ENCODE data around the gene LILRA6. TPM values are rescaled to one million over a fixed set of nuclear protein-coding genes. Genes with fewer than 3 reads are reported as not detected.
A peak's percentile ranks its signal among the peaks of the same experiment; 100 is the strongest.

Gene LILRA6
- total and polyA plus RNA-seq, 4 experiments from 2014 or later, result 0.73 to 2.9 (median 1.2) TPM; not detected in 1

GRCh38 chr19:54189145-54189734, 53.4 kb downstream of the LILRA6 start, which contains the start of gene MBOAT7:
TSS of gene MBOAT7 (minus strand) at chr19:54189580. CDS start at chr19:54188508, 1,072 bp downstream.
- Mint-ChIP-seq H3K36me3 (peaks cover 11 to 28% of the 10 kb centered on the region in 2 donors), H3K4me3 (peak within 1 kb of the TSS; percentile 90 to 99 (median 96)), H3K27me3 (no peaks in the 10 kb centered on the region), H3K27ac (peak within 1 kb of the TSS; percentile 96 to 100 (median 99)), H3K4me1 (peaks cover 15 to 54% (median 32%) of the 10 kb centered on the region in 4 donors), H3K9me3 (peaks cover 0 to 1% (median 0%) of the 10 kb centered on the region in 8 donors)
- Histone ChIP-seq H3K27ac (ENCODE audit: low read depth, low read length) (peak within 1 kb of the TSS; percentile 99), H3K36me3 (ENCODE audit: insufficient read depth, low read length) (peaks cover 17% of the 10 kb centered on the region), H3K9me3 (ENCODE audit: control insufficient read depth in 1 of 2, low read length in 2 of 2) (no peaks in the 10 kb centered on the region), H3K4me3 (ENCODE audit: low read length in 2 of 2) (peak within 1 kb of the TSS; percentile 57 to 76), H3K4me1 (ENCODE audit: insufficient read depth, low read length) (peaks cover 30% of the 10 kb centered on the region), H3K27me3 (ENCODE audit: insufficient read depth, low read length) (no peaks in the 10 kb centered on the region)
- intact Hi-C loops (cut with micrococcal nuclease), result loop anchor here (1.0 to 2.0 kb wide), 2 partner anchors 16 to 42 kb away; no protein-coding TSS in a partner anchor
- CTCF ChIA-PET (ENCODE audit: partially characterized antibody), result interaction anchor here (0.8 to 5.0 kb wide), 12 partner anchors 14 to 202 kb away, joined by 3 to 56 read pairs (median 5); partner anchors contain the start of genes CNOT3, LENG1, RPS9 and TMC4
- POLR2A ChIA-PET (ENCODE audit: partially characterized antibody), result interaction anchor here (0.5 to 7.3 kb wide), 26 partner anchors 11 to 1465 kb away, joined by 3 to 256 read pairs (median 5); partner anchors contain the start of genes CNOT3, FIZ1, LENG1 and LILRA6
- no peak for DNase-seq

- Mint-ChIP-seq H3K4me3 (peak overlapping the region; percentile 80 to 99 (median 87)), H3K27ac (peak overlapping the region; percentile 85 to 96 (median 90)), H3K4me1 (peaks cover 16 to 51% (median 31%) of the 10 kb centered on the region in 4 donors), H3K27me3 (no peaks in the 10 kb centered on the region), H3K9me3 (peaks cover 0 to 1% (median 0%) of the 10 kb centered on the region in 8 donors), H3K36me3 (peaks cover 11 to 25% of the 10 kb centered on the region in 2 donors)
- Histone ChIP-seq H3K4me1 (ENCODE audit: insufficient read depth, low read length) (peaks cover 30% of the 10 kb centered on the region), H3K27me3 (ENCODE audit: insufficient read depth, low read length) (no peaks in the 10 kb centered on the region), H3K9me3 (ENCODE audit: control insufficient read depth in 1 of 2, low read length in 2 of 2) (no peaks in the 10 kb centered on the region), H3K36me3 (ENCODE audit: insufficient read depth, low read length) (peaks cover 12% of the 10 kb centered on the region), H3K4me3 (ENCODE audit: low read length in 2 of 2) (peak overlapping the region; percentile 23 to 76), H3K27ac (ENCODE audit: low read depth, low read length) (peak overlapping the region; percentile 99)
- peak in 3 of 5 donors; percentile 31 to 91 (median 37) for DNase-seq
- intact Hi-C loops (cut with micrococcal nuclease), result loop anchor here (2.0 kb wide), 1 partner anchor 16 kb away; no protein-coding TSS in a partner anchor
- ChIA-PET CTCF (ENCODE audit: partially characterized antibody) (interaction anchor here (2.7 to 5.0 kb wide), 4 partner anchors 15 to 78 kb away, joined by 10 to 56 read pairs (median 28); partner anchors contain the start of genes LENG1 and RPS9), POLR2A (ENCODE audit: partially characterized antibody) (interaction anchor here (1.0 to 7.3 kb wide), 14 partner anchors 14 to 1466 kb away, joined by 3 to 256 read pairs (median 6); partner anchors contain the start of genes CNOT3, FIZ1, LENG1 and PRPF31)
These were observed 54.2 kb downstream of the LILRA6 start for GRCh38 chr19:54188215-54188871.

- no peaks in the 10 kb centered on the region for H3K9me3 ChIP-seq (ENCODE audit: control insufficient read depth in 1 of 2, low read length in 2 of 2)
- Mint-ChIP-seq H3K36me3 (peaks cover 7 to 22% of the 10 kb centered on the region in 2 donors), H3K27me3 (no peaks in the 10 kb centered on the region), H3K9me3 (peaks cover 0 to 1% (median 0%) of the 10 kb centered on the region in 8 donors), H3K4me1 (peaks cover 12 to 41% (median 22%) of the 10 kb centered on the region in 4 donors), H3K27ac (peak overlapping the region in 5 of 7 donors; percentile 12 to 96 (median 70)), H3K4me3 (peak overlapping the region in 5 of 8 donors; percentile 54 to 89 (median 80))
- CTCF ChIA-PET (ENCODE audit: partially characterized antibody), result interaction anchor here (0.9 to 4.5 kb wide), 2 partner anchors 19 to 80 kb away, joined by 3 to 37 read pairs; no protein-coding TSS in a partner anchor
- POLR2A ChIA-PET (ENCODE audit: partially characterized antibody), result interaction anchor here (1.1 to 7.3 kb wide), 5 partner anchors 14 to 50 kb away, joined by 3 to 256 read pairs (median 5); partner anchors contain the start of genes CNOT3, RPS9 and TMC4
- no peaks in the 10 kb centered on the region for H3K27me3 ChIP-seq (ENCODE audit: insufficient read depth, low read length)
- no peak for DNase-seq
- no peak overlapping the region for H3K4me3 ChIP-seq (ENCODE audit: low read length in 2 of 2)
- no peak overlapping the region for H3K27ac ChIP-seq (ENCODE audit: low read depth, low read length)
- peaks cover 7% of the 10 kb centered on the region for H3K36me3 ChIP-seq (ENCODE audit: insufficient read depth, low read length)
- peaks cover 26% of the 10 kb centered on the region for H3K4me1 ChIP-seq (ENCODE audit: insufficient read depth, low read length)
- intact Hi-C loops (cut with micrococcal nuclease), result no loop called here
These were observed 55.6 kb downstream of the LILRA6 start for GRCh38 chr19:54186934-54187381.

Small RNAs within 50 kb of the gene (microRNA-seq; reads per million reads assigned to microRNA genes)
- not detected for gene MIR4752 (ENCODE audit: borderline microRNAs expressed, borderline number of aligned reads, borderline replicate concordance)

Other genes with a start within 250 kb of the LILRA6 start
- gene VSTM1, start 178.9 kb downstream of the LILRA6 start, total RNA-seq, result not detected
- not detected for gene VSTM1, start 178.9 kb downstream of the LILRA6 start, polyA plus RNA-seq
- not detected for gene TARM1, start 161.4 kb downstream of the LILRA6 start, total RNA-seq
- not detected for gene TARM1, start 161.4 kb downstream of the LILRA6 start, polyA plus RNA-seq
- 1 to 10 TPM in 1 of 2 experiments, under 1 TPM in 1; 0.64 to 1.1 TPM for gene OSCAR, start 142.0 kb downstream of the LILRA6 start, total RNA-seq
- under 1 TPM in 1 of 2 donors, not detected in 1; 0.23 TPM for gene OSCAR, start 142.0 kb downstream of the LILRA6 start, polyA plus RNA-seq
- 100 to 1,000 TPM; 135 to 137 TPM for gene NDUFA3, start 139.9 kb downstream of the LILRA6 start, total RNA-seq
- 100 to 1,000 TPM; 374 to 440 TPM for gene NDUFA3, start 139.9 kb downstream of the LILRA6 start, polyA plus RNA-seq
- gene TFPT, start 127.1 kb downstream of the LILRA6 start, total RNA-seq, result 10 to 100 TPM; 17.2 to 19.0 TPM
- 10 to 100 TPM; 17.6 to 31.0 TPM for gene TFPT, start 127.1 kb downstream of the LILRA6 start, polyA plus RNA-seq
- 10 to 100 TPM; 77.6 to 80.0 TPM for gene PRPF31, start 127.0 kb downstream of the LILRA6 start, total RNA-seq
- 10 to 100 TPM; 73.0 to 79.0 TPM for gene PRPF31, start 127.0 kb downstream of the LILRA6 start, polyA plus RNA-seq
- gene CNOT3, start 105.0 kb downstream of the LILRA6 start, total RNA-seq, result 10 to 100 TPM; 80.0 to 82.3 TPM
- 10 to 100 TPM in 1 of 2 donors, 1 to 10 TPM in 1; 3.3 to 21.0 TPM for gene CNOT3, start 105.0 kb downstream of the LILRA6 start, polyA plus RNA-seq
- gene LENG1, start 83.1 kb downstream of the LILRA6 start, total RNA-seq, result 10 to 100 TPM; 19.6 to 22.7 TPM
- gene LENG1, start 83.1 kb downstream of the LILRA6 start, polyA plus RNA-seq, result 10 to 100 TPM in 1 of 2 donors, 1 to 10 TPM in 1; 9.9 to 18.1 TPM
- gene TMC4, start 69.6 kb downstream of the LILRA6 start, total RNA-seq, result 1 to 10 TPM in 1 of 2 experiments, under 1 TPM in 1; 0.61 to 1.1 TPM
- 1 to 10 TPM in 1 of 2 donors, under 1 TPM in 1; 0.71 to 3.3 TPM for gene TMC4, start 69.6 kb downstream of the LILRA6 start, polyA plus RNA-seq
- gene MBOAT7, start 53.2 kb downstream of the LILRA6 start, total RNA-seq, result 10 to 100 TPM; 46.4 to 55.5 TPM
- 10 to 100 TPM; 16.0 to 28.7 TPM for gene MBOAT7, start 53.2 kb downstream of the LILRA6 start, polyA plus RNA-seq
- gene TSEN34, start 51.5 kb downstream of the LILRA6 start, total RNA-seq, result 10 to 100 TPM; 23.2 to 25.8 TPM
- 10 to 100 TPM; 20.3 to 39.6 TPM for gene TSEN34, start 51.5 kb downstream of the LILRA6 start, polyA plus RNA-seq
- gene RPS9, start 41.9 kb downstream of the LILRA6 start, total RNA-seq, result 1,000 to 10,000 TPM; 1,117 to 1,127 TPM
- 1,000 to 10,000 TPM in 1 of 2 donors, 100 to 1,000 TPM in 1; 924 to 1,042 TPM for gene RPS9, start 41.9 kb downstream of the LILRA6 start, polyA plus RNA-seq
- 1 to 10 TPM; 8.8 to 9.1 TPM for gene LILRB3, start 19.8 kb downstream of the LILRA6 start, total RNA-seq
- gene LILRB3, start 19.8 kb downstream of the LILRA6 start, polyA plus RNA-seq, result 1 to 10 TPM in 1 of 2 donors, under 1 TPM in 1; 0.97 to 5.8 TPM
- under 1 TPM; 0.47 to 0.52 TPM for gene LILRB5, start 14.5 kb upstream of the LILRA6 start, total RNA-seq
- not detected for gene LILRB5, start 14.5 kb upstream of the LILRA6 start, polyA plus RNA-seq
- 1 to 10 TPM in 1 of 2 experiments, under 1 TPM in 1; 0.58 to 1.2 TPM for gene LILRB2, start 38.3 kb upstream of the LILRA6 start, total RNA-seq
- gene LILRB2, start 38.3 kb upstream of the LILRA6 start, polyA plus RNA-seq, result not detected
- gene LILRA5, start 70.4 kb upstream of the LILRA6 start, total RNA-seq, result under 1 TPM; 0.36 to 0.38 TPM
- gene LILRA5, start 70.4 kb upstream of the LILRA6 start, polyA plus RNA-seq, result not detected
- not detected for gene LILRA4, start 96.4 kb upstream of the LILRA6 start, total RNA-seq
- gene LILRA4, start 96.4 kb upstream of the LILRA6 start, polyA plus RNA-seq, result under 1 TPM in 1 of 2 donors, not detected in 1; 0.45 TPM
- gene LAIR1, start 122.1 kb upstream of the LILRA6 start, total RNA-seq, result 10 to 100 TPM; 57.6 to 59.8 TPM
- gene LAIR1, start 122.1 kb upstream of the LILRA6 start, polyA plus RNA-seq, result 10 to 100 TPM; 23.1 to 60.5 TPM
- gene TTYH1, start 172.7 kb upstream of the LILRA6 start, total RNA-seq, result not detected
- under 1 TPM in 1 of 2 donors, not detected in 1; 0.29 TPM for gene TTYH1, start 172.7 kb upstream of the LILRA6 start, polyA plus RNA-seq
- gene LENG8, start 206.4 kb upstream of the LILRA6 start, total RNA-seq, result 100 to 1,000 TPM; 535 to 565 TPM
- gene LENG8, start 206.4 kb upstream of the LILRA6 start, polyA plus RNA-seq, result 10 to 100 TPM in 1 of 2 donors, 1 to 10 TPM in 1; 3.1 to 11.3 TPM
- gene LENG9, start 221.0 kb upstream of the LILRA6 start, total RNA-seq, result 1 to 10 TPM; 7.2 to 7.3 TPM
- under 1 TPM in 1 of 2 donors, not detected in 1; 0.59 TPM for gene LENG9, start 221.0 kb upstream of the LILRA6 start, polyA plus RNA-seq
- gene CDC42EP5, start 230.5 kb upstream of the LILRA6 start, total RNA-seq, result not detected
- gene CDC42EP5, start 230.5 kb upstream of the LILRA6 start, polyA plus RNA-seq, result not detected